Measurements from ENCODE around the gene FRMD4A.

The FRMD4A gene

DNA sequence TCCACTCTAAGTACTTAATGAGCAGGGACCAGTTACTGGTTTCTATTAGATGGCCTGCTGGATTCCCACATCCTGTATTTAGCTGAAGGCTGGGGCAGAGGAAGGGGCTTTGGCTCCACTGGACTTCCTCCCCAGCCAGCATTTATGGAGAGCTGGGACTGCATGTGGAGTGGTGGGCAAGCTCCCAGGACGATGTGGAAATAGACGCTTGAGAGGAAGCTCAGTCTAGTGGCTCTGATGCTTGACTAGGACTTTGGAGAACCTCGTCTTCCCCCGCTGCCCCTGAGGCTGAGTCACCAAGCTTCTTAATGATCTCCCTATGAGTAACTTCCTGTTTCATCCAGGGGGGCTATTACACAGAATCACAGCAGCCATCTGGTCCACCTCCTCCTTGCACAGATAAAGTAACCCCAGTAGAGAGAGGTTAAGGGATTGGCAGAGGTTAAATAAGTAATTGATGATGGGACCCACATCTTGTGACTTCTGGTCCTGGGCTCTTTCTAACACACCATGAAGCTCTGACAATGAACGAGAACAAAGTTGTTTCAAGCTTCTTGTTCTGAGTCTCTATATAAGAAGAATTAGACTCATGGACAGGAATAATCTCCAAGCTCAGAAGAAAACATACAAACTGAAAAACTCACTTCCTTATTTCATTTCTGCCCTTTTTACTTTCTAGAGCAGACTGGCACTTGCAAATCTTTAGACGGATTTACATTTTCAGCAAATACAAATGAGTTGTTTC, 617.7 kb downstream of the FRMD4A start:
- no peak for DNase-seq (ENCODE audit: low read depth in 1 of 2, low spot score in 1 of 2)

DNA sequence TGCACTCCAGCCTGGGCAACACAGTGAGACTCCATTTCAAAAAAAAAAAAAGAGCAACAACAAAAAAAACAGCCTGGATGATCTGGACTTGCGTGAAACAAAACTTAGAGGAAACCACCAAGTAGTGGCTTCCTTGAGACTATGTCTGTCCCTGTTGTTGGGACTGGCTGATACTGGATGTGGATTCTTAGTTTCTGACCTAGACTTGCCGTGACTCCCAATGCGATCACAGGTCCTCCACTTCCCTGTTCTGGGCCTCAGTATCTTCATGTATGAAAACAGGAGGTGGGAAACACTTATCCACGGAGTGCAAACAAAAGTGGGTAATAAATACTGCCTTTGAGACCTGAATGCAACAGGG, 618.3 kb downstream of the FRMD4A start:
- DNase-seq (ENCODE audit: low read depth in 1 of 2, low spot score in 1 of 2) = no peak

DNA sequence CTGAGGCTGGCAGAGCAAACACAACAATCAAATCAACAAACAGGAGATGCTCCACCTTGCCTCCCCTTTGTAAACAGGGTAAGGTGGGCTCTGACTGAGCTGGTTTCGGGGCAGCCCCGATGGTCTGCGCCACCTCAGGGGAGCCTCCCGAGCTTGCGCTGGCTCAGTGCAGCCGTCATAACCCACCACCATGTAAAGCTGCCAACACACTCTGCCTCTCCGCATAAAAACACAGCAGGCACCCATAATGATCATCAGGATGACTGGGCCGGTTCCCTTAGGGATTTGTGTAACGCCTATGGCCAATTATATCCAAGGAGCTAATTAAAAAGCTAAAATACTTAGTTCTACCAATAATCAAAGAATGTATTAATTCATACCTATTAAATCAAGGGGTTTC, 619.4 kb downstream of the FRMD4A start:
- no peak for DNase-seq (ENCODE audit: low read depth in 1 of 2, low spot score in 1 of 2)

- DNase-seq (ENCODE audit: low read depth in 1 of 2, low spot score in 1 of 2) = no peak
These were observed 620.6 kb downstream of the FRMD4A start for GRCh38 chr10:13709931-13710650.

- no peak for DNase-seq (ENCODE audit: low read depth in 1 of 2, low spot score in 1 of 2)
These were observed 622.3 kb downstream of the FRMD4A start for GRCh38 chr10:13708256-13708990.

- DNase-seq (ENCODE audit: low read depth in 1 of 2, low spot score in 1 of 2) = no peak
These were observed 623.4 kb downstream of the FRMD4A start for GRCh38 chr10:13707156-13707881.

GRCh38 chr10:13706604-13707003, 624.1 kb downstream of the FRMD4A start:
- no peak for DNase-seq (ENCODE audit: low read depth in 1 of 2, low spot score in 1 of 2)

DNA sequence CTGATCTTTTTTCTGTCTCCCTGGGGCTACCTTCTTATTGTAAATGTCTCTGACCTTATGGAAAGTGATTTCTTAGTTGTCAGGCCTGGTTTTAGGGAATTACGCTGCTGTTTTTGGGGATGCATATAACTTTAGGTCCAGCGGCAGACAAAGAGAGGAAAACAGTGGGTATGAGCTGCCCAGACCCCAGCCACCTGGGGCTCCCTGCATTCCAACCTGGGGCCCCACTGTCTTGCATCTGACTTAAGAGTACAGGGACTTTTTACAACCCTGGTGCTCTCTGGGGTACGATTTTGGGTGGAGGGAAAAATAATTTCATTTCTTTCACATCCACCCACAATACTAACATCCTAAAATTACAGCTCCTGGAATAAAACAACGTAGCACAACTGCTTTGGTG, 624.5 kb downstream of the FRMD4A start:
- DNase-seq (ENCODE audit: low read depth in 1 of 2, low spot score in 1 of 2) = no peak

DNA sequence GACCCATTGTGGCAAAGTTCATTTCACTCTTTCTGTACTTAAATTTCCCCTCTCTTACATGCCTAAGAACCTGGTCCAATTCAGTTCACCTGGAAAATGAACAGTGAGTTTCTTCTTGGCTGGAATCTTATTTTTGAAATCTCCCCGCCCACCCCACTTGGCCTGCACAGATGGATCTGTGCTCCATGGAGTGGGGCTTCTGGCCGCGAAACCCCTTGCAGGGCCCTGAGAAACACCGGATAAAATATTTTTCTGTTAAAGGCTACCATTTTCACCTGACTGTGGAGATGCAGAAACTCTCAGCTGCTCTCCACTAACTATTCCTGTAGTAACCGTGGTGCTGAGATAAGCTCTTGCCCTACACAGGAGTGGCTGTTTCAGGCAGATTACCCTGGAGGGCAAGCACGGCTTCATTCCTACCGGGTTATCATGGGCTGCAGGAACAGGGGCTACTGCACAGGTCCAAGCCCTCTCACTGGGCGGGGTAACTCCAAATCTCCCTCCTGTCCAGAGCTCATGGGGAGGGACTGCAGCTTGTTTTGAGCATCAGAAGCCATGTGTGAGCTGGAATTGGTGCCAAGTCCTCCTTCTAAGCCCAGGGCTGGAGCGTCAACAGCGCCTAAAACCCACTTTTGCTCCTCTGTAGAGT, 625.1 kb downstream of the FRMD4A start:
- DNase-seq (ENCODE audit: low read depth in 1 of 2, low spot score in 1 of 2) = no peak

- DNase-seq (ENCODE audit: low read depth in 1 of 2, low spot score in 1 of 2) = no peak
These were observed 625.8 kb downstream of the FRMD4A start for GRCh38 chr10:13704964-13705363.

DNA sequence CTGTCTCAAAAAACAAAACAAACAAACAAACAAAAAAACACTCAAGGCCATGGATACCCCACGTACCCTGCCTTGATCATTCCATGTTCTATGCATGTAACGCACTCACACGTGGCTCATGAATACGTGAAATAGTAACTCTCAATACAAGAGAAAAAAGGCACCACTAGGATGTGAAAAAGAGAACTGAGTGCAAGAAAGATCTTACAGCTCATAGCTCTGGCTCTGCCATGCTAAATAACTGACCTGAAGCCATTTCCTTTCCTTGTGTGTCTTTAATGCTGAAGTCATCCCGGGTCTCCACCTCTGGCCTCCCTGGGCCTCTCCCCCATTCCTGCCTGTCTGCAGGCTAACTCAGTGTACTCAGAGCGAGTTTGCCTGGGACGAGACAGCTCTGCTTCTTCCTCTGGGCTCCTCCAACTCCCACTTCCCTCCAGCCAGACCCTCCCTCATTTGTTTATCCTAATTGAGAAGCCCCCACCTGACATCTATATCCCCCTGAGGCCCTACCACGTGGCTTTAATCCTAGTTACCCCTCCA, 626.7 kb downstream of the FRMD4A start:
- no peak for DNase-seq (ENCODE audit: low read depth in 1 of 2, low spot score in 1 of 2)

- DNase-seq (ENCODE audit: low read depth in 1 of 2, low spot score in 1 of 2) = no peak
These were observed 627.5 kb downstream of the FRMD4A start for GRCh38 chr10:13703101-13703818.

GRCh38 chr10:13701157-13701919, 629.4 kb downstream of the FRMD4A start:
- DNase-seq (ENCODE audit: low read depth in 1 of 2, low spot score in 1 of 2) = no peak

GRCh38 chr10:13700473-13701144, 630.1 kb downstream of the FRMD4A start:
- DNase-seq (ENCODE audit: low read depth in 1 of 2, low spot score in 1 of 2) = no peak

DNA sequence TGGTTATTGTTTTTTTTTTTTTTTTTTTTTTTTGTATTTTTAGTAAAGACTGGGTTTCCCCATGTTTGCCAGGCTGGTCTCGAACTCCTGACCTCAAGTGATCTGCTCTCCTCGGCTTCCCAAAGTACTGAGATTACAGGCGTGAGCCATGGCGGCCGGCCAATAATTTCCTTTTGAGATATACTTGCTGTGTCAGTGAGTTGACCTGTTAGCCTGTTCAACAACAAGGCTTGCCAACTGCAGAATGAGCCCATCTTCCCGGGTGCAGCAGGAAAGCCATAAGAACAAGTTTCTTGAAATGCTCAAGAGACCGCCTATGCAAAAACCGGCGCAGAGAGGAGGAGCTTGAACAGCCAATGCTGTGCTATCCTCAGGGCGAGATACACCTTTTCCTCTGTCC, 631.5 kb downstream of the FRMD4A start:
- DNase-seq (ENCODE audit: low read depth in 1 of 2, low spot score in 1 of 2) = no peak

DNA sequence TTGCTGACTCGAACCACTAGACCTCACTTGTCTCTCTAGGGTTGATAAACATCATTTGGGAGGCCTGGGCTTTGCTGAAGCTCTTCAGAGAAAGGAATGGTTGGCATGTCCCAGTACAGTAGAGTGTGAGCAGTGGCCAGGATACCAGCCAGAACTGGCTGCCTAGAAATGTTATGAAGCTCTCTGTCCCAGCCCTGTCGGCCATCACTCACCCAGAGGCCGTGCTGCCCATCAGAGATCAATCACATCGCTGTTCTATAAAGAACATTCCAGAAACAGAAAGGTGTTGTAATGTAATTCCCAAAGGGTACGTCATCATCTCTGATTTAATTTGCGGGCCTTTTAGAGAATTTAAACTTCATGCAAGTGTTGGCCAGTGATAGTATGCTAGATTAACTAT, 632.5 kb downstream of the FRMD4A start:
- DNase-seq (ENCODE audit: low read depth in 1 of 2, low spot score in 1 of 2) = no peak

GRCh38 chr10:13696071-13696470, 634.7 kb downstream of the FRMD4A start:
- DNase-seq (ENCODE audit: low read depth in 1 of 2, low spot score in 1 of 2) = no peak

DNA sequence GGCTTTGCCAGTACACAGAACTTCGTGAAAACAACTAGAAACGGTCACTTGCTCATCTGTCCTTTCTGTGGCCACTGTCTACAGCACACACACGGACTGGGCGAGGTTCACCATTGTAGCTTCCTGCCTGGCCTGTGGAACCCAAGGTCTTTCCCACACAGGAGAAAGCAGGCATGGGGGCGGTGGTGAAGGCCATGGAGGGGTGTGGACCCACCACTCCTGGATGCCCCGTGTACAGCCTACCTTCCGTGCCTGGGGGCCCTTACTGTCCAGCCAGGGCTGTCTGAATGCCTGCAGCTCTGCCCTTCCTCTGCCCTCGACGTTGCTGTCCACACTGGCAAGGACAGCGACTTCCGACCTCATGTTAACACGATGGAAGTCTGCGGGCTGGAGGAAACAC, 635.1 kb downstream of the FRMD4A start:
- no peak for DNase-seq (ENCODE audit: low read depth in 1 of 2, low spot score in 1 of 2)

Measured in activated T-helper 1 cell treated with anti-CD3 and anti-CD28 coated beads, Interleukin-2, amount 50 U/mL, for 16 hours (primary cell).